ENCODE measurements around the gene KANSL2. TPM values are rescaled to one million over a fixed set of nuclear protein-coding genes. Genes with fewer than 3 reads are reported as not detected.
A peak's percentile ranks its signal among the peaks of the same experiment; 100 is the strongest.
"Not testable (repeated sequence)": the region's sequence is repeated elsewhere in the genome, so short reads cannot be mapped to it uniquely, and the experiment has no call there.

KANSL2 gene
- 10 to 100 TPM; 56.6 to 57.7 TPM for total RNA-seq

GRCh38 chr12:48681710-48682532 lies at the start of gene KANSL2:
TSS of gene KANSL2 (minus strand) at chr12:48682238. CDS start at chr12:48681632, 606 bp downstream.
- DNase-seq (peak; percentile 100), ATAC-seq (peak; percentile 98)
- Mint-ChIP-seq H3K4me1 (peaks cover 45% of the 10 kb centered on the region), H3K27ac (peak within 1 kb of the TSS; percentile 96), H3K27me3 (no peaks in the 10 kb centered on the region), H3K4me3 (peak within 1 kb of the TSS; percentile 98), H3K36me3 (peaks cover 41% of the 10 kb centered on the region), H3K9me3 (ENCODE audit: low read depth) (no peaks in the 10 kb centered on the region)
- CTCF ChIA-PET: interaction anchor here (0.7 to 1.3 kb wide), 5 partner anchors 11 to 276 kb away, joined by 3 to 7 read pairs (median 3); partner anchors contain the start of gene ARF3

DNA sequence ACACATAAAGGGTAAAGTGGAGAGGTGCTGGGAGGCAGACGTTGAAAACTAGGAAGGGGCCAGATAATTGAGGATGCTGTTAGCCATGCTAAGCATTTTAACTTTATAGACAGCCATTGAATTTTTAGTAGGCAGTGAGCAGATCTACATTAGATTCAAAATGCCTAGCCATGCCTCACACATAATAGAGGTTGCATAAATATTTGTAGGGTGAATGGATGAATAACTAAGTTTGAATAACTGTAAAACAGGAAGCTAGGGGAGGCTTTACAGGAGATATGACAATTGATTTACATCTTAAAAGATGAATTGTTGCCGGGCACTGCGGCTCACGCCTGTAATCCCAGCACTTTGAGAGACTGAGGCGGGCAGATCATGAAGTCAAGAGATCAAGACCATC lies 46.8 kb upstream of the KANSL2 start:
- DNase-seq (no peak), ATAC-seq (no peak)
- Mint-ChIP-seq H3K4me1 (no peaks in the 10 kb centered on the region), H3K27me3 (peaks cover 5% of the 10 kb centered on the region), H3K9me3 (ENCODE audit: low read depth) (no peaks in the 10 kb centered on the region), H3K36me3 (no peaks in the 10 kb centered on the region), H3K27ac (no peak overlapping the region), H3K4me3 (no peak overlapping the region)
- CTCF ChIA-PET: no interaction called here

GRCh38 chr12:48720737-48721136 lies 38.7 kb upstream of the KANSL2 start:
- H3K36me3 Mint-ChIP-seq: peaks cover 23% of the 10 kb centered on the region
- ATAC-seq; H3K9me3 Mint-ChIP-seq (ENCODE audit: low read depth); H3K27ac Mint-ChIP-seq; DNase-seq; H3K4me3 Mint-ChIP-seq; CTCF ChIA-PET; H3K27me3 Mint-ChIP-seq: not testable (repeated sequence)
- peaks cover 14% of the 10 kb centered on the region for H3K4me1 Mint-ChIP-seq

- H3K4me3 Mint-ChIP-seq; CTCF ChIA-PET; H3K27me3 Mint-ChIP-seq; ATAC-seq; H3K27ac Mint-ChIP-seq; H3K9me3 Mint-ChIP-seq (ENCODE audit: low read depth); DNase-seq: not testable (repeated sequence)
- H3K4me1 Mint-ChIP-seq: peaks cover 19% of the 10 kb centered on the region
- peaks cover 25% of the 10 kb centered on the region for H3K36me3 Mint-ChIP-seq
Observed at GRCh38 chr12:48720171-48720570, 38.1 kb upstream of the KANSL2 start.

DNA sequence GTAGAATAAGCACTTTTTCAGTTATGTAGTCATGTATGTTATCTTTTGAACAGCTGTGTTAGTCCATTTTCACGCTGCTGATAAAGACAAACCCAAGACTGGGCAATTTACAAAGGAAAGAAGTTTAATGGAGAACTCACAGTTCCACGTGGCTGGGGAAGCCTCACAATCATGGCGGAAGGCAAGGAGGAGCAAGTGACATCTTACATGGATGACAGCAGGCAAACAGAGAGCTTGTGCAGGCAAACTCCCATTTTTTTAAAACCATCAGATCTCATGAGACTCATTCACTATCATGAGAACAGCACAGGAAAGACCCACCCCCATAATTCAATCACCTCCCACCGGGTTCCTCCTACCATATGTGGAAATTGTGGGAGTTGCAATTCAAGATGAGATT lies 37.0 kb upstream of the KANSL2 start:
- H3K4me3 Mint-ChIP-seq; H3K27me3 Mint-ChIP-seq; ATAC-seq; H3K27ac Mint-ChIP-seq; H3K9me3 Mint-ChIP-seq (ENCODE audit: low read depth); DNase-seq: not testable (repeated sequence)
- Mint-ChIP-seq H3K36me3 (peaks cover 34% of the 10 kb centered on the region), H3K4me1 (peaks cover 30% of the 10 kb centered on the region)
- CTCF ChIA-PET: interaction anchor here (1.4 kb wide), 1 partner anchor 34 kb away, joined by 8 read pairs; no protein-coding TSS in a partner anchor

DNA sequence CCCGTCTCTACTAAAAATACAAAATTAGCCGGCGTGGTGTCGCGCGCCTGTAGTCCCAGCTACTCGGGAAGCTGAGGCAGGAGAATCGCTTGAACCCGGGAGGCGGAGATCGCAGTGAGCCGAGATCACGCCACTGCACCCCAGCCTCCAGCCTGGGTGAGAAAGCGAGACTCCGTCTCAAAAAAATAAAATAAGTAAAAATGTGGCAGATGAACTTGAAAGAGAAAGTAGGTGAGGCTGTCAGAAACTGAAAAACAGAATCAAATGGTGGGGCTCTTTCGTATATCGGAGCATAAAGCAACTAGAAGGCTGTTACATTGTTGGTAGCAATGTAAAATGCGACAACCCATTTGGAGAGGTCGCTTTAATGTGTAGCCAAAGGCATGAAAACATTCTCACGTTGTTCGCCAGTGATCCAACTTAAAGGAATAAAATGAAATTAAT lies 35.2 kb upstream of the KANSL2 start:
- no peak for ATAC-seq
- CTCF ChIA-PET: interaction anchor here (0.7 to 1.4 kb wide), 3 partner anchors 36 to 151 kb away, joined by 3 to 8 read pairs (median 5); no protein-coding TSS in a partner anchor
- DNase-seq: no peak
- peaks cover 4% of the 10 kb centered on the region for H3K27me3 Mint-ChIP-seq
- H3K9me3 Mint-ChIP-seq (ENCODE audit: low read depth): peaks cover 7% of the 10 kb centered on the region
- H3K4me1 Mint-ChIP-seq: peaks cover 39% of the 10 kb centered on the region
- peaks cover 49% of the 10 kb centered on the region for H3K36me3 Mint-ChIP-seq
- peak overlapping the region; percentile 94 for H3K27ac Mint-ChIP-seq
- H3K4me3 Mint-ChIP-seq: peak overlapping the region; percentile 94

- Mint-ChIP-seq H3K4me1 (peaks cover 39% of the 10 kb centered on the region), H3K9me3 (ENCODE audit: low read depth) (peaks cover 7% of the 10 kb centered on the region)
Observed at GRCh38 chr12:48716493-48717251, 34.6 kb upstream of the KANSL2 start, which contains the start of gene CCNT1. TSS of gene CCNT1 (minus strand) at chr12:48716707. CDS start at chr12:48716675, 32 bp downstream.

GRCh38 chr12:48716168-48716492 lies 34.1 kb upstream of the KANSL2 start:
- peaks cover 56% of the 10 kb centered on the region for H3K36me3 Mint-ChIP-seq
- H3K4me1 Mint-ChIP-seq: peaks cover 41% of the 10 kb centered on the region
- CTCF ChIA-PET: interaction anchor here (0.7 to 1.6 kb wide), 4 partner anchors 13 to 99 kb away, joined by 3 to 5 read pairs (median 4); no protein-coding TSS in a partner anchor
- peaks cover 4% of the 10 kb centered on the region for H3K27me3 Mint-ChIP-seq
- peaks cover 7% of the 10 kb centered on the region for H3K9me3 Mint-ChIP-seq (ENCODE audit: low read depth)
- DNase-seq (no peak), ATAC-seq (no peak)
- H3K27ac Mint-ChIP-seq: peak overlapping the region; percentile 94
- H3K4me3 Mint-ChIP-seq: peak overlapping the region; percentile 94

More at GRCh38 chr12:48716493-48717251, 34.6 kb upstream of the KANSL2 start, which contains the start of gene CCNT1:
- peak within 1 kb of the TSS; percentile 94 for H3K4me3 Mint-ChIP-seq
- CTCF ChIA-PET: interaction anchor here (0.7 to 1.6 kb wide), 2 partner anchors 13 to 37 kb away, joined by 3 to 4 read pairs; no protein-coding TSS in a partner anchor
- peaks cover 53% of the 10 kb centered on the region for H3K36me3 Mint-ChIP-seq
- peak; percentile 100 for DNase-seq
- peak; percentile 97 for ATAC-seq
- peaks cover 4% of the 10 kb centered on the region for H3K27me3 Mint-ChIP-seq
- H3K27ac Mint-ChIP-seq: peak within 1 kb of the TSS; percentile 94

DNA sequence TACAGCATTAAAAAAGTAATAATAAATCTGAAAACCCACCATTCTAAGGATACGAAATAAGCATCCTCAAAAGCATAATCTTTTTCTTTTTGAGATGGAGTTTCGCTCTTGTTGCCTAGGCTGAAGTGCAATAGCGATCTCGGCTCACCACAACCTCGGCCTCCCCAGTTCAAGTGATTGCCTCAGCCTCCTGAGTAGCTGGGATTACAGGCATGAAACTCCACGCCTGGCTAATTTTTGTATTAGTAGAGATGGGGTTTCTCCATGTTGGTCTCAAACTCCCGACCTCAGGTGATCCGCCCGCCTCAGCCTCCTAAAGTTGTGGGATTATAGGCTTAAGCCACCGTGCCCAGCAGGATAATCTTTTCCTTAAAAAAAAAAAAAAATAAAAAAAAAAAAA lies 30.2 kb upstream of the KANSL2 start:
- H3K27ac Mint-ChIP-seq: no peak overlapping the region
- H3K4me1 Mint-ChIP-seq: peaks cover 44% of the 10 kb centered on the region
- H3K4me3 Mint-ChIP-seq: no peak overlapping the region
- H3K9me3 Mint-ChIP-seq (ENCODE audit: low read depth): no peaks in the 10 kb centered on the region
- ATAC-seq (no peak), DNase-seq (no peak)
- CTCF ChIA-PET: interaction anchor here (0.6 kb wide), 1 partner anchor 361 kb away, joined by 4 read pairs; no protein-coding TSS in a partner anchor
- H3K27me3 Mint-ChIP-seq: peaks cover 4% of the 10 kb centered on the region
- H3K36me3 Mint-ChIP-seq: peaks cover 50% of the 10 kb centered on the region

GRCh38 chr12:48698822-48699221 lies 16.8 kb upstream of the KANSL2 start:
- H3K27me3 Mint-ChIP-seq; ATAC-seq; H3K4me1 Mint-ChIP-seq; H3K27ac Mint-ChIP-seq; DNase-seq; H3K4me3 Mint-ChIP-seq; CTCF ChIA-PET; H3K9me3 Mint-ChIP-seq (ENCODE audit: low read depth): not testable (repeated sequence)
- H3K36me3 Mint-ChIP-seq: peaks cover 43% of the 10 kb centered on the region

- no peak for DNase-seq
- Mint-ChIP-seq H3K27me3 (no peaks in the 10 kb centered on the region), H3K4me3 (no peak overlapping the region), H3K9me3 (ENCODE audit: low read depth) (no peaks in the 10 kb centered on the region), H3K27ac (no peak overlapping the region), H3K4me1 (peaks cover 8% of the 10 kb centered on the region), H3K36me3 (peaks cover 59% of the 10 kb centered on the region)
- ATAC-seq: no peak
- CTCF ChIA-PET: interaction anchor here (1.3 kb wide), 1 partner anchor 118 kb away, joined by 3 read pairs; no protein-coding TSS in a partner anchor
Observed at GRCh38 chr12:48696626-48697025, 14.6 kb upstream of the KANSL2 start.

DNA sequence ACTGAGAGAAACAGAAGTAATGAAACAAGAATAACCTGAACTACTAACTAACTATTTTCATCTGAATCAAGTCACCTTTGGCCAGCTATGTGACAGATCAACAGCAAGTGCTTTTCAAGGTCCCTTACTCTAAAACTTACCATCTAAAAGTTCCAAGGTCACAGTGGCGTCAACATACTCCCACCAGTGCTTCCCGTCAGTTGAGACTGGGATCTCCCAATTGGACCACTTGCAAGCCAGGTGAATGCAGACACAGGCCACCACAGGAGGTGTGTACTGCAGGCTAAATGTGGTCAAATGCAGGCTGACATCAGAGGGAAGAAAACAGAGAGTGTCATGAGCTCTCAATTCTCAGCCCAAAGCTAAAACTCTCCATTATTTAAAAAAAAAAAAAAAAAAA lies 13.8 kb upstream of the KANSL2 start:
- ATAC-seq: no peak
- CTCF ChIA-PET: no interaction called here
- Mint-ChIP-seq H3K9me3 (ENCODE audit: low read depth) (no peaks in the 10 kb centered on the region), H3K27ac (no peak overlapping the region), H3K27me3 (no peaks in the 10 kb centered on the region), H3K36me3 (peaks cover 62% of the 10 kb centered on the region), H3K4me1 (peaks cover 6% of the 10 kb centered on the region), H3K4me3 (no peak overlapping the region)
- DNase-seq: no peak

- Mint-ChIP-seq H3K4me3 (no peak overlapping the region), H3K9me3 (ENCODE audit: low read depth) (no peaks in the 10 kb centered on the region), H3K4me1 (peaks cover 6% of the 10 kb centered on the region), H3K27ac (no peak overlapping the region), H3K27me3 (no peaks in the 10 kb centered on the region), H3K36me3 (peaks cover 67% of the 10 kb centered on the region)
- DNase-seq (no peak), ATAC-seq (no peak)
- CTCF ChIA-PET: no interaction called here
Observed at GRCh38 chr12:48694038-48694437, 12.0 kb upstream of the KANSL2 start.
